Measurements from ENCODE around the gene PPP1R14D.

DNA sequence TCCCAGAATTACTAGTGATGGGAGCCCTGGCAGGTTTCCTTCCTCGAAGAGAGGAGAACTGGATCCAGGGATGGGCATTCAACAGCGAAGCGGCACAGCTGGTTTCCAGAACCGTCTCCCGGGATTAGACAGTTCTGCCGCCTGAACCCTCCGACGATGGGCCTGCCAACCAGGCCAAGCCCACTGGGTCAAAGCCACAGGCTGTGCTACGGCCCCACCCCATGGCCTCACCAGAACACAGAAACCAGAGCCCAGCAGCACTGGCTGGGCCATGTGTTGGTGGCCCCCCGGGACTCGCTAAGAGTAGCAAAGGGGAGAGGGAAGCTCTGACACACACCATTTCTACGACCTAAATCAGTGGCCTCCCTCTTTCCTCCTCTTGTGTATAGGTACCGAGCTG lies 56.5 kb downstream of the PPP1R14D start:
- TF ChIP-seq EZH2 (IDR thresholded peaks at IDR 0.05) (no peak), SIN3A (IDR thresholded peaks at IDR 0.05; ENCODE audit: low read depth) (no peak), POLR2A (IDR thresholded peaks at IDR 0.05; ENCODE audit: borderline replicate concordance, extremely low read depth, insufficient read depth, insufficient read length) (no peak), POLR2AphosphoS5 (IDR thresholded peaks at IDR 0.05; ENCODE audit: low read depth, low read length) (no peak), EGR1 (IDR thresholded peaks at IDR 0.05; ENCODE audit: low read depth) (no peak)
- TF ChIP-seq, protein P1, sequence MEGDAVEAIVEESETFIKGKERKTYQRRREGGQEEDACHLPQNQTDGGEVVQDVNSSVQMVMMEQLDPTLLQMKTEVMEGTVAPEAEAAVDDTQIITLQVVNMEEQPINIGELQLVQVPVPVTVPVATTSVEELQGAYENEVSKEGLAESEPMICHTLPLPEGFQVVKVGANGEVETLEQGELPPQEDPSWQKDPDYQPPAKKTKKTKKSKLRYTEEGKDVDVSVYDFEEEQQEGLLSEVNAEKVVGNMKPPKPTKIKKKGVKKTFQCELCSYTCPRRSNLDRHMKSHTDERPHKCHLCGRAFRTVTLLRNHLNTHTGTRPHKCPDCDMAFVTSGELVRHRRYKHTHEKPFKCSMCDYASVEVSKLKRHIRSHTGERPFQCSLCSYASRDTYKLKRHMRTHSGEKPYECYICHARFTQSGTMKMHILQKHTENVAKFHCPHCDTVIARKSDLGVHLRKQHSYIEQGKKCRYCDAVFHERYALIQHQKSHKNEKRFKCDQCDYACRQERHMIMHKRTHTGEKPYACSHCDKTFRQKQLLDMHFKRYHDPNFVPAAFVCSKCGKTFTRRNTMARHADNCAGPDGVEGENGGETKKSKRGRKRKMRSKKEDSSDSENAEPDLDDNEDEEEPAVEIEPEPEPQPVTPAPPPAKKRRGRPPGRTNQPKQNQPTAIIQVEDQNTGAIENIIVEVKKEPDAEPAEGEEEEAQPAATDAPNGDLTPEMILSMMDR (IDR thresholded peaks at IDR 0.05 in 2 of 3, conservative IDR thresholded peaks at IDR 0.05 in 1 of 3; ENCODE audit: borderline replicate concordance in 1 of 3, insufficient read depth in 1 of 3, low read depth in 2 of 3, low read length in 2 of 3) = no peak
- TF ChIP-seq, protein P2, sequence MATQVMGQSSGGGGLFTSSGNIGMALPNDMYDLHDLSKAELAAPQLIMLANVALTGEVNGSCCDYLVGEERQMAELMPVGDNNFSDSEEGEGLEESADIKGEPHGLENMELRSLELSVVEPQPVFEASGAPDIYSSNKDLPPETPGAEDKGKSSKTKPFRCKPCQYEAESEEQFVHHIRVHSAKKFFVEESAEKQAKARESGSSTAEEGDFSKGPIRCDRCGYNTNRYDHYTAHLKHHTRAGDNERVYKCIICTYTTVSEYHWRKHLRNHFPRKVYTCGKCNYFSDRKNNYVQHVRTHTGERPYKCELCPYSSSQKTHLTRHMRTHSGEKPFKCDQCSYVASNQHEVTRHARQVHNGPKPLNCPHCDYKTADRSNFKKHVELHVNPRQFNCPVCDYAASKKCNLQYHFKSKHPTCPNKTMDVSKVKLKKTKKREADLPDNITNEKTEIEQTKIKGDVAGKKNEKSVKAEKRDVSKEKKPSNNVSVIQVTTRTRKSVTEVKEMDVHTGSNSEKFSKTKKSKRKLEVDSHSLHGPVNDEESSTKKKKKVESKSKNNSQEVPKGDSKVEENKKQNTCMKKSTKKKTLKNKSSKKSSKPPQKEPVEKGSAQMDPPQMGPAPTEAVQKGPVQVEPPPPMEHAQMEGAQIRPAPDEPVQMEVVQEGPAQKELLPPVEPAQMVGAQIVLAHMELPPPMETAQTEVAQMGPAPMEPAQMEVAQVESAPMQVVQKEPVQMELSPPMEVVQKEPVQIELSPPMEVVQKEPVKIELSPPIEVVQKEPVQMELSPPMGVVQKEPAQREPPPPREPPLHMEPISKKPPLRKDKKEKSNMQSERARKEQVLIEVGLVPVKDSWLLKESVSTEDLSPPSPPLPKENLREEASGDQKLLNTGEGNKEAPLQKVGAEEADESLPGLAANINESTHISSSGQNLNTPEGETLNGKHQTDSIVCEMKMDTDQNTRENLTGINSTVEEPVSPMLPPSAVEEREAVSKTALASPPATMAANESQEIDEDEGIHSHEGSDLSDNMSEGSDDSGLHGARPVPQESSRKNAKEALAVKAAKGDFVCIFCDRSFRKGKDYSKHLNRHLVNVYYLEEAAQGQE (IDR thresholded peaks at IDR 0.05; ENCODE audit: low read depth) = no peak

Data from HCT116 (cell line).